Measurements from ENCODE around the gene DYSF.

The DYSF gene

DNA sequence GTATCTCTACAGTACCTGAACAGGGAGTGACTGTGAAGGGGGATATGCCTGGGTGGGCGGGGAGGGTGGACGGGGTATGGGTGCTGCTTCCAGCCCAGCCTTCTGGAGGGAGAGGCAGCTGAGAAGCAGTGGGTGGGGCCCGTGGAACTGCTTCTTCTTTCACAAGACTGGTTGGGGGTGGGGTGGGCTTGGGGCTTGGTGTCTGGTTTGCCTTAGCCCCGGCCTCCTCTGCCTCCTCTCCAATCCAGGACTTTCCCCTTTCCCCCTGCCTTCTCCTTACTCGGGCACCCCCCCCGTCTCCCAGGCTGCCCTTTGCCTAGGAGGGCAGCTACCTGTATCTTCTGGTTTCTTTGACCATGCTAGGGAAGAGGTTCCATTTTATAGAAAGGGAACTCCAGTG is 233.4 kb downstream of the DYSF start:
- no peak overlapping the region for H3K27ac Mint-ChIP-seq
- H3K4me1 Mint-ChIP-seq = no peaks in the 10 kb centered on the region
- H3K4me3 Mint-ChIP-seq = no peak overlapping the region
- ATAC-seq (ENCODE audit: low read depth) = no peak
- no peak for DNase-seq (ENCODE audit: low spot score in 2 of 2)
- peaks cover 7% of the 10 kb centered on the region for H3K27me3 Mint-ChIP-seq
- peaks cover 14% of the 10 kb centered on the region for H3K9me3 Mint-ChIP-seq
- no peaks in the 10 kb centered on the region for H3K36me3 Mint-ChIP-seq

GRCh38 chr2:71687412-71687811 is 234.1 kb downstream of the DYSF start:
- Mint-ChIP-seq H3K9me3 (peaks cover 14% of the 10 kb centered on the region), H3K4me1 (no peaks in the 10 kb centered on the region), H3K27me3 (peaks cover 7% of the 10 kb centered on the region), H3K4me3 (no peak overlapping the region), H3K27ac (no peak overlapping the region), H3K36me3 (no peaks in the 10 kb centered on the region)
- ATAC-seq (ENCODE audit: low read depth) = no peak
- no peak for DNase-seq (ENCODE audit: low spot score in 2 of 2)

DNA sequence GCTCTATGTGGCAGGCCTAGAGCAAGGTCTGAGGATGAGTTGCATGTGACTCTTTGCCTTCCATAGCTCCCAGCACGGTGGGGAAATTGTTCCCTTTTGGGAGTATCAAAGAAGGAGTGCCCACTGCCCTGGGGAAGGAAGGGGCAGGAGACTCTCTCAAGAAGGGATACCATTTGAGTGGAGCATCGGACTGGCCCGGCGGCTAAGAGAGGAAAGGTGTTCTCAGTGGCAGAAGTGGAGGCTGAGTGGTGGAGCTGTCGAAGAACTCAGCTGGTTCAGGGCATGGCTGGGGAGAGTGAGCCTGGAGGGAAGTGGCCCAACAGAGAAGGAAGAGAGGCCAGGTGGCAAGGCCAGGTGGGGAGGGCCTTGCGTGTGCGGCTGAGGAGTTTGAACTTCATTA is 235.2 kb downstream of the DYSF start:
- ATAC-seq (ENCODE audit: low read depth) (no peak), DNase-seq (ENCODE audit: low spot score in 2 of 2) (no peak)
- H3K27me3 Mint-ChIP-seq = peaks cover 7% of the 10 kb centered on the region
- no peaks in the 10 kb centered on the region for H3K4me1 Mint-ChIP-seq
- no peak overlapping the region for H3K27ac Mint-ChIP-seq
- H3K9me3 Mint-ChIP-seq = peaks cover 14% of the 10 kb centered on the region
- H3K36me3 Mint-ChIP-seq = no peaks in the 10 kb centered on the region
- no peak overlapping the region for H3K4me3 Mint-ChIP-seq

GRCh38 chr2:71689393-71689792 is 236.0 kb downstream of the DYSF start:
- H3K4me1 Mint-ChIP-seq = no peaks in the 10 kb centered on the region
- DNase-seq (ENCODE audit: low spot score in 2 of 2) (no peak), ATAC-seq (ENCODE audit: low read depth) (no peak)
- peaks cover 4% of the 10 kb centered on the region for H3K27me3 Mint-ChIP-seq
- no peaks in the 10 kb centered on the region for H3K36me3 Mint-ChIP-seq
- peaks cover 14% of the 10 kb centered on the region for H3K9me3 Mint-ChIP-seq
- H3K27ac Mint-ChIP-seq = no peak overlapping the region
- H3K4me3 Mint-ChIP-seq = no peak overlapping the region

DNA sequence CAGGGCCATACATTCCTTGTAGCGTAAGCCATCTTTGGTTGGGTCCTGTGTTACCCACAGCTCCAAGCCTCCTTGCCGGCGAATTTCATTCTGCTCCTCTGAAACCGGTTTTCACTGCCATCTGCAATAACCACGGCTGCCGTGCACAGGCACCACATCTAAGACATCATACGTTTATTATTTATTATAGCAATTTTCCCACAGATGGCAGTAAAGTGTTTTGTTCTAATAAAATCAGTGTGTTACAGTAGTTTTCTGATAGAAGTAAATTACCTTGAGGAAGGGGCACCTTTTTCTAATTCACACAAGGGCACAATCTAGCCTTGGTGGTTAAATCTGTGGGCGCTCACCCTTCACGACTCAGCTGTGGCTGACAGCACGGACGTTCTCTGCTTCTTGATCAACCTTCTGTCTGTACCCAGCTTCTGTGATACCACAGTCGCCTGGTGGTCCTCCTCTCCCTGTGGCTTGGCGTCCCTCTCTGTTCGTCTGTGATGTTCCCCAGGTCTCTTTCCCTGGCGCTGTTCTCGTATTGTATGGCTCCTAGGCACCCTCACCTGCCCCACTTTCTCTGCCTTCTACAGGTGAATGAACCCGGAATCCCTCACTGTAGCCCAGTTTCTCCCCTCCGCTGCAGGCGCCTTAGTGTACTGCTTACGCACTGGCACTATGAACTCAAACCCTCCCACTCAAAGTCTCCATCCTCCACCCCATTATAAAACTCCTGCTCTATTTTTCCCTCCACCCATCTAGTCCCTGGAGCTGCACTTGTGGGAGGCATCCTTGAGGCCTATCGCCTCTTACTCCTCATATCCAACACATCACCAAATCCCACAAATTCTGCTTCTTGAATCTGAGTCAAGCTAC is 236.8 kb downstream of the DYSF start:
- no peaks in the 10 kb centered on the region for H3K4me1 Mint-ChIP-seq
- DNase-seq (ENCODE audit: low spot score in 2 of 2) (no peak), ATAC-seq (ENCODE audit: low read depth) (no peak)
- peaks cover 6% of the 10 kb centered on the region for H3K27me3 Mint-ChIP-seq
- no peak overlapping the region for H3K27ac Mint-ChIP-seq
- H3K36me3 Mint-ChIP-seq = no peaks in the 10 kb centered on the region
- H3K9me3 Mint-ChIP-seq = peaks cover 14% of the 10 kb centered on the region
- no peak overlapping the region for H3K4me3 Mint-ChIP-seq

- Mint-ChIP-seq H3K27ac (no peak overlapping the region), H3K36me3 (no peaks in the 10 kb centered on the region), H3K9me3 (peaks cover 14% of the 10 kb centered on the region), H3K4me1 (no peaks in the 10 kb centered on the region), H3K4me3 (no peak overlapping the region), H3K27me3 (peaks cover 6% of the 10 kb centered on the region)
- DNase-seq (ENCODE audit: low spot score in 2 of 2) (no peak), ATAC-seq (ENCODE audit: low read depth) (no peak)
These were observed 237.6 kb downstream of the DYSF start for GRCh38 chr2:71690876-71691475.

- H3K4me1 Mint-ChIP-seq = no peaks in the 10 kb centered on the region
- peaks cover 6% of the 10 kb centered on the region for H3K27me3 Mint-ChIP-seq
- ATAC-seq (ENCODE audit: low read depth) (no peak), DNase-seq (ENCODE audit: low spot score in 2 of 2) (no peak)
- no peak overlapping the region for H3K4me3 Mint-ChIP-seq
- peaks cover 14% of the 10 kb centered on the region for H3K9me3 Mint-ChIP-seq
- H3K36me3 Mint-ChIP-seq = no peaks in the 10 kb centered on the region
- H3K27ac Mint-ChIP-seq = no peak overlapping the region
These were observed 238.5 kb downstream of the DYSF start for GRCh38 chr2:71691747-71692441.

DNA sequence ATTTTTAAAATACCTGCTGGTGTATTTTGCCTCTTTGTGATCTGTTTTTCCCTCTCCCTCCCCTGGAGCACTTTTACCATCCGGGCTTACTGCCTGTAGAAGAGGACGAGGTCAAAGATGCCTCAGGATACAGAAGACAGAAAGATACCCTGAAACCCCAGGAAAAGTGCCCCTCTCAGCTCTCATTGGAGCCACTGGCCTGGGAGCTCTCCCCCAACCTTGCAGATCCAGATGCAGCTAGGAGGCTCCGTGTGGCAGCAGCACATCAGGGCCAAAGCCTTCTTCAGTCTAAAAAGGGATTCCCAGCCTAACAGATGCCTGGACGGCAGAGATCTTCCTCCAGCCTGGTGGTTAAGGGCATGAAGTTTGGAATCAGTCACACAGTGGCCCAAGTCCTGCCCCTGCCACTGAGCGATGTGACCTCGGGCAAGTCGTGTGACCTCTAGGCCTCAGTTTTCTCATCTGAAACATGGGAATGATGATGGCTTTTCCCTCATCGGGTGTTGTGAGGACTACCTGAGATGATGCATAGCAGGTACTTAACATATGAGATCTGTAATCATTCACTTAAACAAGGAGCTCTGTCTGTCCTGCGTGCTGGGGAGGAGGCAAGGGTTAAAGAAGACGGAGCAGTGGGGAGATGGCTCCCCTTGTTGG is 239.4 kb downstream of the DYSF start:
- no peak for ATAC-seq (ENCODE audit: low read depth)
- no peaks in the 10 kb centered on the region for H3K4me1 Mint-ChIP-seq

GRCh38 chr2:71693286-71694270 is 240.2 kb downstream of the DYSF start:
- Mint-ChIP-seq H3K4me1 (no peaks in the 10 kb centered on the region), H3K27ac (no peak overlapping the region), H3K4me3 (no peak overlapping the region), H3K9me3 (peaks cover 9% of the 10 kb centered on the region), H3K36me3 (no peaks in the 10 kb centered on the region), H3K27me3 (peaks cover 6% of the 10 kb centered on the region)
- DNase-seq (ENCODE audit: low spot score in 2 of 2) (no peak), ATAC-seq (ENCODE audit: low read depth) (no peak)

More for the DNA sequence above, 239.4 kb downstream of the DYSF start:
- Mint-ChIP-seq H3K9me3 (peaks cover 12% of the 10 kb centered on the region), H3K36me3 (no peaks in the 10 kb centered on the region), H3K27me3 (peaks cover 6% of the 10 kb centered on the region), H3K4me3 (no peak overlapping the region), H3K27ac (no peak overlapping the region)
- DNase-seq (ENCODE audit: low spot score in 2 of 2) = no peak

DNA sequence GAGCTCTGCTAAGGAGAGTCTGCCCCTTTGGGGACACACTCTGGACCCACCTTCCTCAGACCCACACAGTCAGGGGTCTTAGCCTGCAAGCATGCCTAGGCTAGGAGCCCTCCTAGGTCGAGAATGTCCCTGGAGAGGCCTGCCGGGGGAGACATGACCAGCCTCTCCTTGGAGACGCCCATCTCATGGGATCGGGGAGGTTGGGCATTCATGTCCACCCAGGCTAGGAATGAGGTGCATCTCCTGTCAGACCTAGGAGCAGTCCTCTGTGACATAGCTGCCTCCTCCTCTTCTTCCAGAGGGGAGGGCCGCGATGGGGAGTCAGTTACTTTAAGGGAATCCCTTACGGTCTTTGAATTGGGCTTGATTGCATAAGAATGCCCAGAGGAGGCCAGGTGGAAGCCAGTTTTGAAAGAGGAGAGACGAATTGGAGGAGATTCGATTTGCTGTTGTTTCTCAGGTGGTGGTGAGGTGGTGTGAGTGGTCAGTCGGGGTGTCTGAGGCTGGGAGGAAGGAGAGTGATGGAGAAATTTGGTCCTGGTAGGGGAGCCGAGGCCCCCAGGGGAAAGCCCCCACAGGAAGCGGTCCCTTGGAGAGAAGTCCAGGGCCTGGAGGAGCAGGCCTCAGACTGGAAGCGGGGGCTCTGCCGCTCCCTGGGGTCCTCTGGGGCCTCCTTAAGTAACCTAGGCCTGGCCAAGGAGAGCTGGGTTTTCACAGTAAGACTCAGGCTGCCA is 241.3 kb downstream of the DYSF start:
- Mint-ChIP-seq H3K36me3 (no peaks in the 10 kb centered on the region), H3K9me3 (peaks cover 7% of the 10 kb centered on the region), H3K27ac (no peak overlapping the region), H3K4me3 (no peak overlapping the region), H3K27me3 (peaks cover 8% of the 10 kb centered on the region), H3K4me1 (no peaks in the 10 kb centered on the region)
- DNase-seq (ENCODE audit: low spot score in 2 of 2) = no peak
- ATAC-seq (ENCODE audit: low read depth) = no peak

- H3K27ac Mint-ChIP-seq = no peak overlapping the region
These were observed 242.1 kb downstream of the DYSF start for GRCh38 chr2:71695235-71696120.

GRCh38 chr2:71696381-71696780 is 243.0 kb downstream of the DYSF start:
- Mint-ChIP-seq H3K27me3 (peaks cover 6% of the 10 kb centered on the region), H3K27ac (no peak overlapping the region), H3K36me3 (no peaks in the 10 kb centered on the region), H3K4me1 (no peaks in the 10 kb centered on the region), H3K9me3 (no peaks in the 10 kb centered on the region), H3K4me3 (no peak overlapping the region)
- DNase-seq (ENCODE audit: low spot score in 2 of 2) (no peak), ATAC-seq (ENCODE audit: low read depth) (no peak)

More at GRCh38 chr2:71695235-71696120, 242.1 kb downstream of the DYSF start:
- no peak for ATAC-seq (ENCODE audit: low read depth)
- H3K9me3 Mint-ChIP-seq = peaks cover 5% of the 10 kb centered on the region
- H3K4me3 Mint-ChIP-seq = no peak overlapping the region
- DNase-seq (ENCODE audit: low spot score in 2 of 2) = no peak
- H3K36me3 Mint-ChIP-seq = no peaks in the 10 kb centered on the region
- peaks cover 8% of the 10 kb centered on the region for H3K27me3 Mint-ChIP-seq
- no peaks in the 10 kb centered on the region for H3K4me1 Mint-ChIP-seq

Data from memory B cell (primary cell).